SU-DHL-6 (cell line): Measurements from ENCODE around the gene RABGAP1.

Experiments used
- H2AFZ ChIP-seq: fragments of 200-600 bp; sonication (generic); 2 replicates; pipeline ENCODE4 v1.6.1; 2014; ENCODE audit warnings: low read depth, mild to moderate bottlenecking, moderate library complexity, mixed read lengths, antibody characterized with exemption, low read length; ENCODE audit not compliant: severe bottlenecking
- H3F3A ChIP-seq: fragments of 200-600 bp; shearing (Covaris generic); 2 replicates; pipeline ENCODE4 v1.6.0; 2016; ENCODE audit warnings: antibody characterized with exemption, mild to moderate bottlenecking; ENCODE audit not compliant: insufficient read depth
- H3K27ac ChIP-seq: fragments of 200-600 bp; sonication (generic); 2 replicates; pipeline ENCODE4 v1.5.1; 2016; ENCODE audit warnings: low read depth, mild to moderate bottlenecking, low read length, moderate library complexity, mixed read lengths
- H3K27me3 ChIP-seq: fragments of 200-600 bp; sonication (generic), shearing (Covaris generic); 2 replicates; pipeline ENCODE4 v1.6.0; 2014; ENCODE audit warnings: mild to moderate bottlenecking, low read length
- H3K36me3 ChIP-seq: fragments of 200-600 bp; sonication (generic); 2 replicates; pipeline ENCODE4 v1.6.1; 2014; ENCODE audit warnings: mild to moderate bottlenecking, low read length, mixed read lengths
- H3K4me2 ChIP-seq: fragments of 300-600, 200-600 bp; shearing (Covaris generic), sonication (generic); 2 replicates; pipeline ENCODE4 v1.6.0; 2014; ENCODE audit warnings: low read length, low read depth, mild to moderate bottlenecking; ENCODE audit not compliant: poor library complexity, severe bottlenecking
- H3K4me3 ChIP-seq: fragments of 200-600 bp; sonication (generic); 2 replicates; pipeline ENCODE4 v1.5.1; 2014; ENCODE audit warnings: antibody characterized with exemption, low read length, mild to moderate bottlenecking, mixed read lengths; ENCODE audit not compliant: insufficient read depth, poor library complexity, severe bottlenecking
- H3K79me2 ChIP-seq: fragments of 200-600 bp; sonication (generic); 2 replicates; pipeline ENCODE4 v1.6.1; 2014; ENCODE audit warnings: mild to moderate bottlenecking, low read length, moderate library complexity; ENCODE audit not compliant: insufficient read depth
- H3K9ac ChIP-seq: fragments of 200-600 bp; sonication (generic); 2 replicates; pipeline ENCODE4 v1.7.0; 2014; ENCODE audit warnings: mild to moderate bottlenecking, low read length
- H3K9me2 ChIP-seq: fragments of 200-600 bp; sonication (generic); replicated peaks from 2 replicates; pipeline ENCODE4 v1.6.1; 2014; ENCODE audit warnings: low read length; ENCODE audit not compliant: insufficient read depth
- H3K9me3 ChIP-seq: fragments of 200-600 bp; sonication (generic); 2 replicates; pipeline ENCODE4 v1.6.1; 2014; ENCODE audit warnings: low read length, mixed read lengths; ENCODE audit not compliant: insufficient read depth
- H4K20me1 ChIP-seq: fragments of 200-600 bp; sonication (generic); 2 replicates; pipeline ENCODE4 v1.6.1; 2014; ENCODE audit warnings: low read depth, mild to moderate bottlenecking, antibody characterized with exemption, low read length, moderate library complexity, mixed read lengths
- CTCF ChIP-seq: fragments of 200-600 bp; sonication (generic); IDR thresholded peaks from one replicate; pipeline ENCODE4 v1.5.1; 2017; ENCODE audit warnings: antibody characterized with exemption, mild to moderate bottlenecking, low read length, moderate library complexity; ENCODE audit not compliant: insufficient read depth, poor library complexity, severe bottlenecking
- EZH2phosphoT487 ChIP-seq: fragments of 200-600 bp; sonication (generic), shearing (Covaris generic); conservative IDR thresholded peaks from 2 replicates; pipeline ENCODE4 v1.6.1; 2018; ENCODE audit warnings: mild to moderate bottlenecking, antibody characterized with exemption, low read length, moderate library complexity, mixed read lengths

RABGAP1 gene

DNA sequence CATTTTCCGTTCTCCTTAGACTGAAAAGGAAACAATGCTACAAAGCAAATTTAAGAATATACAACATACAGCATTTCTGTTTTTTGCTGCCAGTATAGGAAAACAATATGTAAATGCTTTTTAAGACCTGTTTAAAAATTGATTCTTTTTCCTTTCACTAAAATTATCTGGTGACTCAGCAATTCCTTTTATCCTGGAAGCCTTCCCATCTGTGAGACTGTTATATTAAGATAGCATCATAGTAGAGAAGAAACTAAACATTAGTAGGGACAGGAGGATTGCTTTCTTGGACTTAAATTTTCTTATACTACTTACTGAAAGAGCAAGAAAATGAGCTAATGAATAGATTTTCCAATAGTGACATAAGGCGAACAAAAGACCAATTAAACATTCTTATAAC is 62.6 kb downstream of the RABGAP1 start:
- H3K9me2 ChIP-seq, result no peaks in the 10 kb centered on the region

DNA sequence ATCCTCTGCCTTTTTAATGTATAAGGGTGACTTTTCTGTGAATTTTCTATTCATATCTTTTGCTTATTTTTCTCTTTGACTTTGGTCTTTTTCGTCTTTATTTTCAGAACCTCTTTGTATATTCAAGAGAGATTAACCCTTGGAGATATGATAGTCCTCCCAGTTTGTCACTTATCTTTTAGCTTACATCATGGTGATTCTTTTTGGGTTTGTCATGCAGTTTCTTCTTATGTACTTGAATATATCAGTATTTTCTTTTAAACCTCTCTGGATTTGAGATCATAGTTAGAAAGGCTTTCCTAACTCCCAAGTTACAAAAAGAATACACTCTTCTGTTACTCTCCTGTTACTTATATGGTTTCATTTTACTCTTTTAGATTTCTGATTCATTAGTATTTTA is 65.1 kb downstream of the RABGAP1 start:
- H3F3A ChIP-seq, result 0 out of 2 replicates have a peak, but pooled peaks cover 8% of the 10 kb centered on the region
- H3K9me2 ChIP-seq, result no peaks in the 10 kb centered on the region
- H3K9me3 ChIP-seq, result no peaks in the 10 kb centered on the region
- H3K4me2 ChIP-seq, result no peak overlapping the region
- peaks cover 37% of the 10 kb centered on the region; the same call in 1 of the 2 replicates for H3K36me3 ChIP-seq
- H3K79me2 ChIP-seq, result no peaks in the 10 kb centered on the region
- TF ChIP-seq CTCF (no peak), EZH2phosphoT487 (no peak)
- H3K9ac ChIP-seq, result no peak overlapping the region
- no peaks in the 10 kb centered on the region for H4K20me1 ChIP-seq
- no peak overlapping the region for H3K4me3 ChIP-seq
- no peak overlapping the region for H3K27ac ChIP-seq
- H3K27me3 ChIP-seq, result no peaks in the 10 kb centered on the region
- H2AFZ ChIP-seq, result no peak overlapping the region

More for the DNA sequence above, 62.6 kb downstream of the RABGAP1 start:
- no peak overlapping the region for H3K4me3 ChIP-seq
- H3K79me2 ChIP-seq, result no peaks in the 10 kb centered on the region
- no peak overlapping the region for H3K27ac ChIP-seq
- H3K4me2 ChIP-seq, result no peak overlapping the region
- no peaks in the 10 kb centered on the region for H3K27me3 ChIP-seq
- no peaks in the 10 kb centered on the region for H4K20me1 ChIP-seq
- TF ChIP-seq CTCF (no peak), EZH2phosphoT487 (no peak)
- no peaks in the 10 kb centered on the region for H3K9me3 ChIP-seq
- no peak overlapping the region for H2AFZ ChIP-seq
- H3K36me3 ChIP-seq, result peaks cover 31% of the 10 kb centered on the region; the same call in 1 of the 2 replicates
- 0 out of 2 replicates have a peak, but pooled peaks cover 5% of the 10 kb centered on the region for H3F3A ChIP-seq
- no peak overlapping the region for H3K9ac ChIP-seq

DNA sequence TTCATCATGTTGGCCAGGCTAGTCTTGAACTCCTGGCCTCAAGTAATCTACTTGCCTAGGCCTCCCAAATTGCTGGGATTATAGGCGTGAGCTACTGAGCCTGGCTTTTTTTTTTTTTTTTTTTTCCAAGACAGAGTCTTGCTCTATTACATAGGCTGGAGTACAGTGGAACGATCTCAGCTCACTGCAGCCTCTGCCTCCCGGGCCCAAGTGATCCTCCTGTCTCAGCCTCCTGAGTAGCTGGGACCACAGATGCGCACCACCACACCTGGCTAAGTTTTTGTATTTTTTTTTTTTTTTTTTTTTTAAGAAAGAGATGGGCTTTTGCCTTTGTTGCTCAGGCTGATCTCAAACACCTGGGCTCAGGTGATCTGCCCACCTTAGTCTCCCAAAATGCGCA is 66.4 kb downstream of the RABGAP1 start:
- Histone ChIP-seq H3K27ac (no peak overlapping the region), H4K20me1 (no peaks in the 10 kb centered on the region), H3K36me3 (peaks cover 33% of the 10 kb centered on the region; the same call in 1 of the 2 replicates), H3K9ac (no peak overlapping the region), H3K4me2 (no peak overlapping the region), H3K4me3 (no peak overlapping the region), H3K79me2 (no peaks in the 10 kb centered on the region), H3F3A (0 out of 2 replicates have a peak, but pooled peaks cover 8% of the 10 kb centered on the region), H3K27me3 (no peaks in the 10 kb centered on the region), H2AFZ (no peak overlapping the region), H3K9me3 (no peaks in the 10 kb centered on the region), H3K9me2 (no peaks in the 10 kb centered on the region)
- no peak for TF ChIP-seq EZH2phosphoT487

GRCh38 chr9:123008909-123009308 is 68.1 kb downstream of the RABGAP1 start:
- 0 out of 2 replicates have a peak, but pooled peaks cover 3% of the 10 kb centered on the region for H3F3A ChIP-seq
- H3K4me2 ChIP-seq, result no peak overlapping the region
- no peaks in the 10 kb centered on the region for H3K9me3 ChIP-seq
- no peak overlapping the region for H2AFZ ChIP-seq
- no peaks in the 10 kb centered on the region for H3K9me2 ChIP-seq
- peaks cover 30% of the 10 kb centered on the region; the same call in 1 of the 2 replicates for H3K36me3 ChIP-seq
- no peak overlapping the region for H3K9ac ChIP-seq
- H3K4me3 ChIP-seq, result no peak overlapping the region
- no peak for TF ChIP-seq EZH2phosphoT487
- no peak for TF ChIP-seq CTCF
- no peak overlapping the region for H3K27ac ChIP-seq
- no peaks in the 10 kb centered on the region for H3K79me2 ChIP-seq
- H3K27me3 ChIP-seq, result no peaks in the 10 kb centered on the region
- H4K20me1 ChIP-seq, result no peaks in the 10 kb centered on the region
